HL-60/S4 (cell line): Measurements from ENCODE around the gene MAP2K3.
"Not testable (repeated sequence)": the region's sequence is repeated elsewhere in the genome, so short reads cannot be mapped to it uniquely, and the experiment has no call there.

ENCODE experiments used
- in situ Hi-C: fragments of 300-500 bp; cut with MboI; formaldehyde crosslinking; loops from 2 replicates; pipeline ENCODE4 v1.14.3; 2022; ENCODE audit warnings: low sequenced_read_pairs

Gene MAP2K3

DNA sequence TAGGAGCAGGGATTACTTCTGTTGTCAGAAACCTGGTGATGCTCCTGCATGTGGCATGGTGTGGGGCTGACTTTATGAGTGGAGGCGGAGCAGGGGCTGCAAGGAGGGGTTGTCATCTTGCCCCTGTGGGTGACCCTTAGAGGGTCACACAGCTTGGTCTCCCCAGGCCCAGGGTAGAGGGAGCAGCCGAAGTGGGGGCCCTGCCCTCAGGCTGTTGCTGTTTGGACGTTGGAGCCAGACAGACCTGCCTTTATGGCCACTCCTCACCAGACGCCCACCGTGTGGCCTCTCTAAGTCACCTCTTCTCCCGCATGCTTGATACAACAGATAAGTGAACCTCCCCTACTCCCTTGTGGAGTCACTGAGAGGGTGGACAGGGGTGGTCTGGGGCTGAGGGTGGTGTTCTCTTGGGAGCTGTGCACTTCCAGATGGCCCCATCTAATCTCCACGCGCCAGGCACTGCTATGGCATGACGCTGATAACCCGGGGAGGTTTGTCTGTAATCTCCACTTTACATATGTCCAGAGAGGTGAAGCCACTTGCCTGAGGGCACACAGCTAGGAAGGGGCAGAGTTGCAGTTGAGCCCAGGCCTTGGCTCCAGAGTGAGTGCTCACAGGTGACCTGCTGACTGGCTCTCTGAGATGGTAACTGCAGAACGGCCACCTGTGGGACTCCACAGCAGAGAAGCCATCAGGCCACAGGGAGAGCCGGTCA lies 10.0 kb downstream of the MAP2K3 start:
- in situ Hi-C loops, result loop anchor here (25.0 kb wide), 1 partner anchor 218 kb away; no protein-coding TSS in a partner anchor

DNA sequence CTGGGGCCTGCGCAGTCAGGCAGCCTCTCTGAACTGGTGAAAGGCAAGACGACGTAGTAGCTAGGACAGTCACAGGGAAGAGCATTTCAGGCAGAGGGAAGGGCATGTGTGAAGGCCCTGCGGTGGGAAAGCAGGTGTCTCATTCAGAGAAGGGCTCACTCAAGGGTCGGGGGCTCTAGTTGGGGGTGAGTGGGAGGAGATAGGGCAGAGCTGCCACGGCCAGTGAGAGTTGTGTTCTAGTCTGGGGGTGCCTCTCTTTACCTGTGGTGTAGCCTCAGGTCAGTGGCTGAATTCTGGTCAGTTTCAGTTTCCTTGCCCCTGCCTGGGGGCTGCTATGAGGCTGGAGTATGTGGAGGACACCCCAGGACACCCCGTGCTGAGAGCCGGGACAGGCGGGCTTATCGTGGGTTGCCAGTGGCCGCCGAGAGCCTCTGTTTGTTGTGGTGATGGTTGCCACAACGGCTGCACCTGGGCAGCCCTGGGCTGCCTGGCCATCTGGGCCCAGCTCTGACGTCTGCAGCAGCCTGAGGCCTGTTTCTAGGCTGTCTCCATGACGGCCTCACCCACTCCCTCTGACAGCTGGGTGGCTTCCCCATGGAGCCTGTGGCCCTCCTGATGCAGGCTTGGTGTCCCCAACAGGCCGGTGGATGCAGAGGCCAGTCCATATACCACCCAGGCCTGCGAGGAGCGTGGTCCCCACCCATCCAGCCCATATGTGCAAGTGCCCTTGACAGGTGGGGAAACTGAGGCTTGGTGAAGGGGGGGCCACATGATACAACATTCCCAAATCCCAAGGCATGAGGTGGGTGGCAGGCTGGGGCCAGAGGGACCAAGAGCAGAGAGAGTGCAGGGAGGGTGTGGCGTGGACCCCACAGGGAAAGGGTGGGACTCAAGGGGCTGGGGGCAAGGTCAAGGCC lies 10.8 kb downstream of the MAP2K3 start:
- in situ Hi-C loops, result loop anchor here (25.0 kb wide), 1 partner anchor 217 kb away; no protein-coding TSS in a partner anchor

DNA sequence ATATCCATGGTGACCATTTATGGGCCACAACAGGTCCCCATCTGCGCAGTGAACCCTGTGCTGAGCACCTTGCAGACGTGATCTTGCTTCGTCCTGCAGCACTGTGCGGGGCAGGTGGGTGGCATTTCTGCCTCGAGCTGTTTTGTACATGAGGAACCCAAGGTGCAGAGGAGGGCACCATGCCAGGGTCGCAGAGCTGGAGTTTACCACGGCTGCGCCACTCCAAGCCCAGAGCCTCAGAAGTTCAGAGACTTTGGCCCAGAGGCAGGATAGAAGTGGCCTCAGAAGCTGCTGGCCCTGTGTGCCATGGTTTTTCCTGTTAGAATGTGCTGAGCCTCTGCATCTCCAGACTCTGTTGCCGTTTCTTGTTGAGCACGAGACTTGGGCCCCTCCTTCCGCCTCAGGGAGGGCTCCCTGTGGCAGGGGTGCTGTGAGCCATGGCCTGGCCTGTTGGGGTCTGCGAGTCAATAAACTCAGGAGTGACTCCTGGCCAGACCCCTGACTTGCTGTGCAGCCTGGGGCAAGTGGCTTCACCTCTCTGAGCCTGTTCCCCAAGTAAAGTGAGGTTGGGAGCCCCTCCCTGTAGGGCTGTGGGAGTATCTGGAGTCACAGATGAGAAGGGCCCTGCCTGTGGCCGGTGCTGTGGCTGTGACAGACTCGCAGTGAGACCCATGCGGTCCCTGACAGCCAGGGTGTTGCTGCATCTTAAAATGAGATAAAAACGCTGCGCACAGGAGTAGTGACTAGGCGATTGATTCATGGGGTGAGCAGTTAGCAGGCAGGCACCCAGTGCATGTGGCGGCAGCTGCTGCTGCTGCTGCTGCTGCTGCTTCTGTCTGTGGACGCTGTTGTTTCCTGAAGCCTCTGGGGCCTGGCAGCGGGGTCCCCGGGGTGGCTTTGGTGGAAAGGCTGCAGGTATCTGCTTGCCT lies 11.8 kb downstream of the MAP2K3 start:
- in situ Hi-C loops, result loop anchor here (25.0 kb wide), 1 partner anchor 216 kb away; no protein-coding TSS in a partner anchor

DNA sequence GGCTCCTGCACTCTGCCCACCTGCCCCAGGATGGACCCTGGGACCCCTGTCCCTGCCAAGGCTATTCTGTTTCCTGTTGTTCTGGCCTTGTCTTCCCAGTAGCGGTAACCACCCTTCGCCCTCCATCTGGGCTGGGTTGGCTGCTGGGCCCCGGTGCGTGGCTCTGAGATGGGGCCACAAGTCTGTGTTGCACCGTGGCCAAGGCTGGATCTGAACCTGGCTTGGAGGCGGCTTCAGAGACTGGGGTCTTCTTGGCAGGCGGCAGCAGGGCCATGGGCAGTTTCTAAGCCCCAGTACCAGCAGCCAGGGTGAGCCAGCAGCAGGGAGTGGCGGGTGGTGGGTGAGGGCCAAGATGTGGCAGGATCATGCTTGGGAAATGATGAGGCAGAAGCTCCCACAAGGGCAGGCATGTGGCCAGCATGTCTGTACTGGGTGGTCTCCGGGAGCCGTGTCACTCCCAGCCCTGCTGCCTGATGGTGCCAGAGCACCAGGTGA lies 12.6 kb downstream of the MAP2K3 start:
- in situ Hi-C loops, result loop anchor here (25.0 kb wide), 1 partner anchor 215 kb away; no protein-coding TSS in a partner anchor

DNA sequence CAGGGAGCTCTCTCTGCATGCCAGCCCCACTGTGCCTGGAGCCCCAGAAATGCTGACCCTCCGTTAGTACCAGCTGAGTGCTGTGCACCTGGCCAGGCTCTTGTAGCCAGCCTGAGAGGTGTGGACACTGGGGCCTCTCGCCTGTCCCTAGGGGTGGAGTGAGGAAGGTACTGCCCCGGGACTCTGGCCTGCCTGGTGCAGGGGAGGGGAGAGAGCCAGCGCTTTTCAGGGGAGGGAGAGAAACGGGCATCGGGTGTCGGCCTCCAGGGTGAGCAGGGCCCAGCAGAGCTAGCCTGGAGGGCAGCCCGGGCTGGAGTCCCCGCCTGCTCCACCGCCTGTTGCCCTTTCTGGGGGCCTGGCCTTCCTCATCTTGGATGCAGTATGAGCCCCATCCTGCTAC lies 13.1 kb downstream of the MAP2K3 start:
- in situ Hi-C loops, result loop anchor here (25.0 kb wide), 1 partner anchor 215 kb away; no protein-coding TSS in a partner anchor

DNA sequence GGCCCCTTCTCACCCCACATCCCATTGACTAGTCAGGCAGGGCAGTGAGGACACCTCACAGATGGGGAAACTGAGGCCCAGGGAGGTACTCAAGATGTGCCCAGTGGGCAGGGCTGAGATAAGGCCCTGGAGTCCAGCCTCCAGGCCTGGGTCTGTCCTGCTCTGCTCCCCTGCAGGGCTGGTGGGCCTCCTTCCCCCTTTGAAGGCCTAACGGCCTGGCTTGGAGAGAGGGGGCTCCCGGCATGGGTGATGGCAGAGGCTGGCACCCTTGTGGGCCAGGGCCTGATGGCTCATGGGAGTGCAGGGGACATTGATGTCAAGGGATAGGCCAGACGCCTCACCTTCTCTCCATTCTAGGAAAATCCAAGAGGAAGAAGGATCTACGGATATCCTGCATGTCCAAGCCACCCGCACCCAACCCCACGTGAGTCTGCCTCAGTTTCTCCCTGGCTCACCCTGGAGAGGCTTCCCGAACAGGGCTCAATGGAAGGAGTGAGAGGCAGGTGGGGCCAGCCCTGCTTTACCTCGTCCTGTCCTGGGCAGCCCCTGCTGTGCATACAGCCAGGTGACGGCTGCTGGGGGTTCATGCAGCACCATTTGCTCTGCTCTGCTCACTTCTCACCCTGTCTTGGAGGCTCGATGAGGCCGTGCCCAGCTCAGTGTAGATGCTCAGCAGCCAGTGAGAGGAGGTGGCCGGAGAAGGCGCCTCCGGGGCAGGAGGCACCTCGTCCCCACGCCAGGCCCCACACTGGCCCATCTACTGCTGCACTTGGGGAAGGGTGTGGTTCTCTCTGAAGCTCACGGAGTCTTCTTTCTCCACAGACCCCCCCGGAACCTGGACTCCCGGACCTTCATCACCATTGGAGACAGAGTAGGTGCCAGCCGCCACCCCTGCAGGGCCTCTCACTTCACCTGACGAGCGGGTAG lies 13.8 kb downstream of the MAP2K3 start:
- in situ Hi-C loops, result loop anchor here (25.0 kb wide), 1 partner anchor 214 kb away; no protein-coding TSS in a partner anchor

DNA sequence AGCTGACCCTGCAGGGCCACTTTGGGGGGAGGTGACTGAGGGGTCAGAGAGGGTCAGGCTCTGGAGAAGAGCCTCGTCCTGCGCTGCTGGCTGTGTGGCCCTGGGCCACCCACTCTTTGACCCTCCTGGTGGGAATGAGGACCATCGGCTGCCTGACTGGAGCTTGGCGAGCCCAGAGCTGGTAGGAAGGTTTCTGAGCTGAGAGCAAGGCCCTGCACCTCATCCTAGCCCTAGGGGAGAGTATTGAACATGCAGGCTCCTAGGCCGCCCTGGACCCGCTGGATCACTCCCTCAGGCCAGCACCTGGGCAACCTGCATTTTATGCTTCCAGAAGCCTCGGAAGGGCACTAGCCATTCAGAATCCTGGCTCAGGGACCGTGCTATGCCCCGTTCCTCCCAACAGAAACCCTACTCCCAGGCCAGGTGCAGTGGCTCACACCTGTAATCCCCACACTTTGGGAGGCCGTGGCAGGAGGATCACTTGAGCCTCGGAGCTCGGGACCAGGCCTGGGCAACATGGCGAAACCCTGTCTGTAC lies 14.5 kb downstream of the MAP2K3 start:
- in situ Hi-C loops, result loop anchor here (25.0 kb wide), 1 partner anchor 213 kb away; no protein-coding TSS in a partner anchor

DNA sequence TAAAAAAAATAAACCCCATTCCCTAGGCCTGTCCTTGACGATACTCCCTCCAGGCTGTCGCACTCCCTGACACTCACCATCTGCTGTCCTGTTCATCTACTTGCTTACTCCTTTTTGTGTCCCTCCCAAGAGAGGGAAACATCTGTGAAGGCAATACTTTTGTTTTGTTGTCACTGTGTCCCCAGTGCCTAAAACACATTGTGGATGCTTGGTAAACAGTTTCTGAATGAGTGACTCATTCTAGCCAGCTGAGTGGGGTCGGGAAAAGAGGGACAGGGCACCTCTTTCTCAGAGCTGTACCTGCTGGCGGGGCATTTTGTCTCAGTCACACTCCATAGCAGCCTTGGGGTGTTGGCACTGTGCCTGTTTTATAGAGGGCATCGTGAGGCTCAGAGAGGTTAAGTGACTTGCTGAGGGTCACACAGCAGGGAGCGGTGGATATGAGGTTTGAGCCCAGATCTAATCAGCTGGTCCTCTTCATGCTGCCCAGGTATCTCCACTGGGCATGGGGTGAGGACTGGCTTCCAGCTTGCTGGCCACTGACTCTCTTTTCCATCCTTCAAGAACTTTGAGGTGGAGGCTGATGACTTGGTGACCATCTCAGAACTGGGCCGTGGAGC lies 15.6 kb downstream of the MAP2K3 start:
- in situ Hi-C loops, result loop anchor here (25.0 kb wide), 1 partner anchor 212 kb away; no protein-coding TSS in a partner anchor

DNA sequence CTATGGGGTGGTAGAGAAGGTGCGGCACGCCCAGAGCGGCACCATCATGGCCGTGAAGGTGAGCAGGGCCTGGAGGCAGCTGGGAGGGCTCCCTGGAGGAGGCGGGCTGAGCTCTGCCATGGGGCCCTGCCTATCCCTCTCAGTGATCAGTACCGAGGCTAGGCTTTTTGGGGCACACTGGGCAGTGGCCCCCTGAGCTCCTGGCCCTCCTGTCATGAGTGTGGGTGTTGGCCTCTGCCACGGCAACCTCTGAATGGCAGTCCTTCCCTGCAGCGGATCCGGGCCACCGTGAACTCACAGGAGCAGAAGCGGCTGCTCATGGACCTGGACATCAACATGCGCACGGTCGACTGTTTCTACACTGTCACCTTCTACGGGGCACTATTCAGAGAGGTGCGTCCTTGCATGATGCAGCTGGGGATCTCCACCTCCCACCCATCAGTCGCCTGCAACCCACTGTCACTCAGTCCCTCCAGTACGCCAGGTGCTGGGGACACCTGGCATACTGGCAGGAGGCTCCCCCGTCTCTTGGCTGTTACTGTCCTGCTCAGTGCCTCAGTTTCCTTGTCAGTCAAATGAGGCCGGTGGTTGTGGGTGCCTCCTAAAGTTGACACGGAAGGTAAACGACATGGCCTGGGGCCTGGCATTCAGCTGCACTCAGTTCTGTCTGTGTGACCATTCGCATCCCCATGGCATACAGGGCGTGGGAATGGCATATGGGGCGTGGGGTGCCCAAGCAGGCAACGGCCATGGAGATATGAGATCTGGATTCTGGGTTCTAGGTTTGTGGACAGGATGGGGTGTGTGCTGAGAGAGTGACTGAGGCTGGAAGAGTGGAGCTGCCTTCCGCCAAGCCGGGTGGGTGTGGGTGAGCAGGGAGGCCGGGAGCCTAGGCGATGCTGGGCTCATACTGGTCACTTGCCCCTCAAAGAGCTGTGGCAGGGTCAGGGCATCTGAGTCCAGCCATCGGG lies 16.4 kb downstream of the MAP2K3 start:
- in situ Hi-C loops, result no loop called here

DNA sequence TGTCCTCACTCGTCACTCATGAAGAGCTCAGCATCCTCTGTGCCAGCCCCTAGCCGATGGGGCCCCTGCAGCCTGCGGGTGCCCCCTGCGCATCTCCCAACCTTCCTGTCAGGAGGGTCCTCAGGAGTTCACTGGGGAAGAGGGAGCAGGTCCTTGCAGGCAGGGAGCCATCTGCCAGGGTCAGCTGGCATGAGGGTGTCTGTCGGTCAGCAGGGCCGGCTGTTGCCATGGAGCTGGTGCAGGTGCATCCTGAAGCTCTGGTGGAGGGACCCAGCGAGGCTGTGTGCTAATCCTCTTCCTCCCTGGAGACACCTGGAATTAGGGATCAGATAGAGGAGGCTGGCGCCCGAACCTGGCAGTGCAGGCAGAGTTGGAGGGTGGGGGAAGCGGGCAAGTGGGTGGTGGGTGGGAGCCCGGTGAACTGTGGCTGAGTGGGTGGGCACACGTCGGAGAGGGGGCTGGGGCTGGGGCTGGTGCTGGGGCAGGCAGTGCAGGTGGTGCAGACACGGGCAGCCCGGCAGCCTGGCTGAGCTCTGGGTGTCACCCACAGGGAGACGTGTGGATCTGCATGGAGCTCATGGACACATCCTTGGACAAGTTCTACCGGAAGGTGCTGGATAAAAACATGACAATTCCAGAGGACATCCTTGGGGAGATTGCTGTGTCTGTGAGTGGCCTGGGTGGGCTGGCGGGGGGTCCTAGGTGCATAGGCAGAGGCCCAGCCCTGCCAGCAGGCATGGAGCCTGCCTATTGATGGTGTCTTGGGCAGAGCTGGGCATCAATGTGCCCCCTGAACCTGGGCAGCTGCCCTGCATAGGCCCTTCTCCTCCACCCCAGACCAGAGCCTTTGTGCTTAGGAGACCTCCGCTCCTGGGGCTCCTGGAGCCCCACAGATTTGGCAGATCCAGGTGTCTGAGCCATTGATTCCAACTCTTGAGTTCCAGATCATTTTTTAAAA lies 17.4 kb downstream of the MAP2K3 start:
- in situ Hi-C loops, result no loop called here

DNA sequence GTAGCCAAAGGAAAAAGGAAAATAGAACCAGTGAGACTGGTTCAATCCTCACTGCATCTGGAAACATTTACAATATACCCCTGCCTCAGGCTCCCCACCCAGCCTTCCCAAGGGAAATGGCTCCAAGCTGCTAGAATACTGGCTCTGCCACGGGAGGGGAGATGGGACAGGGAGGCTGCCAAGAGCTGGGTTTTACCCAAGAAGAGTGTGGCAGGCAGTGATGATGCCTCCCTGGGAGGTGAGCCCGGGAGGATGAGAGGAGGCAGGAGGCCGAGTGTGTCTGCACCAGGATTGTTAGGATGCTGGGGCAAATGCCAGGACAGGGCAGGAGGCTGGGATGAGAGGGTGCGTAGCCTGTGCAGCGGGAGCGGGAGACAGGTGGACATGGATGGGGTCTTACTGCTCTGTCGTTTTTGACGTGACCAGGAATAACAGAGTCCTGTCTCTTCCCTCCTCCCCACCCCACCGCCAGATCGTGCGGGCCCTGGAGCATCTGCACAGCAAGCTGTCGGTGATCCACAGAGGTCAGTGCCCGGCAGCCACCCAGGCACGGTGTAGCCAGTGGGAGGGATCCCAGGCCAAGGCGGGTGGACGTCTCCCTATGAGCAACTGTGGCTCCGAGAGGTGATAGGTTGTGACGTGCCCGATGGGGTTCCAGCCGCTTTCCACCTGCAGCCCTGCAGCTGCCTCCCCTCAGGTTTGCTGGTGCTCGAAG lies 18.4 kb downstream of the MAP2K3 start:
- in situ Hi-C loops, result no loop called here

DNA sequence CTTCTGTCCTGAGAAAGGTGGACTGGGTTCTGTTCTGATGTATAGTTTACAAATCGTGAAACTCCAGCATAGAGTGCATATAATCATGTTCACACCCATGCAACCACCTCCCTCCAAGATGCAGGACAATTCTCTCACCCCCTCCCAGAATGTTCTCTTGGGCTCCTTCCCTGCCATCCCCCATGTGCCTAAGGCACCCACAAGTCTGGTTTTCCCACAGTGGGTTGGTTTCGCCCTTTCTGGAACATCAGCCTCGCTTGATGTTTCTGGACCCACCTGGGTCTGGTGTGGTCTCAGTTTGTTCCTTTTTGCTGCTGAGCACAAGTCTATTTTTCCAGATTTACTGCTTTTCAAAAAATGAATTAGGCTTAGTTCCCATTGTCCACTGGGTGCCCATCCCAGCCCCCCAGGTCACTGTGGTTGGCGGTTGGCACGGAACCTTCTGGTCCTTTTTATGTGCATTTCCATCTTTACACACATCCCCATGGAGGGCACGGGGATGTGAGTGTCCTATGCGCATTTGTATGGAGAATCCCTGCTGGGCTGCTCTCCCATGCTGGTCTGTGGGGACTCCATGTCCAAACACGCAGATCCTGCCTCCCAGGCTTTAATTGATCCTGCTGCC lies 19.0 kb downstream of the MAP2K3 start:
- in situ Hi-C loops, result no loop called here

DNA sequence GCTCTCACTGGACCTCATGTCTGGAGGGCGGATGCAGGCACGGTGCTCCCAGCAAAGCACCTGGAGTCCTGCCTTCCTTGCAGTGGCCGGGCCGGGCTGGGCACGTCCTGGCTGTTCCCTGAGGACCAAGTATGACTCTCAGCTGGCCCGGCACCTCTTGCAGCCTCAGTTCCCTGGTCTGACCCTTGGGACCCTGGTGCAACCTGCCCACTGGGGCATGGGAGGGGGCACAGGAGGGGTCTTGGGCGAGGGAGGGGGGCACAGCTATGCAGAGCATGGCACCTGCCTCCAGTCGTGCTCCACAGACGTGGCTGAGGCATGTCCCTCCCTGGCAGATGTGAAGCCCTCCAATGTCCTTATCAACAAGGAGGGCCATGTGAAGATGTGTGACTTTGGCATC lies 19.6 kb downstream of the MAP2K3 start:
- in situ Hi-C loops, result no loop called here

DNA sequence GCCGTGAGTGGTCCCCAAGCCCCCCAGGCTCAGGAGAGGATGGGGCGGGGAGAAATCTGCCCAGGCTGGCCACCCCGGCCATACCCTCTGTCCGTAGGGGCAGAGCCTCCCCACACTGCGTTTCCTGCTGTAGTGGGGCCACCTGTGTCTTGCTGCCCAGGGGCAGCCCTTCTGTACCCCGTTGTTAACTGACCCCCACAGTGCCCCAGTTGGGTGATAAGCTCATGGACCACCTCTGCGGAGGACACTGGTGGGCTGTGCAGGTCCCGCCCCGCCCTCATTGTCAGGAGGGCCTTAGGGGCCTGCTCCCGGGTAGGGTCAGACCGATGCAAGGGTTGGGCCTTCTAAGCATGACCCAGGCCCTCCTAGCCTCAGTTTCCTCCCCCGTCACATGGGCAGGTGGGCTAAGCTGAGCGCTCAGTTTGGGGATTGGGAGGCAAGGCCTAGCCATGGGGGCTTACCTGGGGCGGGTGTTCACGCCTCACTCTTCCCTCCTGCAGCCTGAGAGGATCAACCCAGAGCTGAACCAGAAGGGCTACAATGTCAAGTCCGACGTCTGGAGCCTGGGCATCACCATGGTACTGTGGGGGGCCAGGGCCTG lies 20.1 kb downstream of the MAP2K3 start:
- in situ Hi-C loops, result not testable (repeated sequence)
